Suprapubic skin (tissue), 4 donors: Measurements from ENCODE around the gene PXT1. TPM values are rescaled to one million over a fixed set of nuclear protein-coding genes. Genes with fewer than 3 reads are reported as not detected.

ENCODE experiments used
- DNase-seq, 2 donors: peaks; one replicate each; pipeline ENCODE4 v3.0.0-alpha.2; 2019; ENCODE audit warnings: low spot score in 2 of 2
- H3K27ac ChIP-seq: fragments of 200-600 bp; sonication (generic); one replicate; pipeline ENCODE4 v1.5.1; 2019
- H3K27me3 ChIP-seq: fragments of 200-600 bp; sonication (generic); one replicate; pipeline ENCODE4 v1.5.1; 2019
- H3K36me3 ChIP-seq: fragments of 200-600 bp; sonication (generic); one replicate; pipeline ENCODE4 v1.5.1; 2019
- H3K4me1 ChIP-seq: fragments of 200-600 bp; sonication (generic); one replicate; pipeline ENCODE4 v1.5.1; 2019
- H3K4me3 ChIP-seq: fragments of 200-600 bp; sonication (generic); one replicate; pipeline ENCODE4 v1.5.1; 2019; ENCODE audit warnings: mild to moderate bottlenecking
- H3K9me3 ChIP-seq: fragments of 200-600 bp; sonication (generic); one replicate; pipeline ENCODE4 v1.5.1; 2019
- CTCF ChIP-seq, 2 donors: fragments of 200-600 bp in 1 of 2; fragments of 450-650 bp in 1 of 2; sonication (generic) in 1 of 2; IDR thresholded peaks; one replicate each; pipeline ENCODE4 v1.5.1; 2016 to 2019; ENCODE audit warnings: antibody characterized with exemption in 2 of 2, mild to moderate bottlenecking in 1 of 2, moderate library complexity in 1 of 2
- EP300 ChIP-seq: sonication (generic); formaldehyde crosslinking; IDR thresholded peaks from one replicate; pipeline ENCODE4 v1.6.1; 2017; ENCODE audit warnings: antibody characterized with exemption
- POLR2A ChIP-seq, 2 donors: fragments of 450-650 bp; IDR thresholded peaks; one replicate each; pipeline ENCODE4 v1.6.1; 2017; ENCODE audit warnings: antibody characterized with exemption in 2 of 2, mild to moderate bottlenecking in 2 of 2, moderate library complexity in 2 of 2
- POLR2AphosphoS5 ChIP-seq, 3 donors: sonication (generic); formaldehyde crosslinking; IDR thresholded peaks; one replicate each; pipeline ENCODE4 v1.6.1; 2017; ENCODE audit warnings: antibody characterized with exemption in 3 of 3
- WGBS: methylation state at CpG from one replicate; pipeline ENCODE4 v1.1.5; 2018; 5-methylcytosine and 5-hydroxymethylcytosine counted together
- total RNA-seq, 4 donors: library from RNA; depleted of rRNA; stranded (reverse); fragments of >200 nt; gene quantifications; one replicate each; pipeline ENCODE4 v1.1.0, GENCODE V29; 2016

The PXT1 gene
- total RNA-seq, 4 donors from 2014 or later, result not detected

GRCh38 chr6:36442103-36442670, 467 bp downstream of the PXT1 start:
- Histone ChIP-seq H3K27ac (peak overlapping the region; percentile 99), H3K4me3 (peak overlapping the region; percentile 95), H3K27me3 (no peaks in the 10 kb centered on the region), H3K9me3 (no peaks in the 10 kb centered on the region), H3K36me3 (no peaks in the 10 kb centered on the region), H3K4me1 (peaks cover 40% of the 10 kb centered on the region)
- WGBS, result 44% methylated on average over 12 of the region's 12 CpGs
- TF ChIP-seq POLR2A (IDR thresholded peaks at IDR 0.05), result no peak
- TF ChIP-seq CTCF (IDR thresholded peaks at IDR 0.05), result no peak
- no peak for TF ChIP-seq EP300
- TF ChIP-seq POLR2AphosphoS5 (IDR thresholded peaks at IDR 0.05), result no peak
- DNase-seq, result no peak

GRCh38 chr6:36441307-36441894, 1.3 kb downstream of the PXT1 start:
- WGBS, result 17% methylated on average over 8 of the region's 8 CpGs
- H3K4me3 ChIP-seq, result no peak overlapping the region
- TF ChIP-seq POLR2AphosphoS5 (IDR thresholded peaks at IDR 0.05) (peak in 2 of 3 donors; percentile 63 to 92), POLR2A (IDR thresholded peaks at IDR 0.05) (no peak)

GRCh38 chr6:36436466-36436865, 6.2 kb downstream of the PXT1 start:
- no peak for TF ChIP-seq EP300
- no peaks in the 10 kb centered on the region for H3K9me3 ChIP-seq
- H3K27ac ChIP-seq, result no peak overlapping the region
- whole genome bisulfite sequencing, result 82% methylated on average over 1 of the region's 1 CpG
- H3K36me3 ChIP-seq, result no peaks in the 10 kb centered on the region
- peaks cover 7% of the 10 kb centered on the region for H3K4me1 ChIP-seq
- DNase-seq, result no peak
- no peaks in the 10 kb centered on the region for H3K27me3 ChIP-seq
- H3K4me3 ChIP-seq, result no peak overlapping the region

More at GRCh38 chr6:36441307-36441894, 1.3 kb downstream of the PXT1 start:
- Histone ChIP-seq H3K27ac (peak overlapping the region; percentile 99), H3K36me3 (no peaks in the 10 kb centered on the region), H3K4me1 (peaks cover 40% of the 10 kb centered on the region), H3K27me3 (no peaks in the 10 kb centered on the region), H3K9me3 (no peaks in the 10 kb centered on the region)
- peak; percentile 94 to 97 for DNase-seq

- Histone ChIP-seq H3K27me3 (no peaks in the 10 kb centered on the region), H3K27ac (no peak overlapping the region), H3K4me3 (no peak overlapping the region), H3K9me3 (no peaks in the 10 kb centered on the region), H3K36me3 (no peaks in the 10 kb centered on the region), H3K4me1 (no peaks in the 10 kb centered on the region)
- no peak for DNase-seq
- 89% methylated on average over 4 of the region's 4 CpGs for WGBS
- no peak for TF ChIP-seq CTCF (IDR thresholded peaks at IDR 0.05)
- no peak for TF ChIP-seq POLR2AphosphoS5 (IDR thresholded peaks at IDR 0.05)
- TF ChIP-seq EP300, result no peak
- no peak for TF ChIP-seq POLR2A (IDR thresholded peaks at IDR 0.05)
These were observed 10.4 kb downstream of the PXT1 start for GRCh38 chr6:36432151-36432671.

GRCh38 chr6:36431197-36431596, 11.5 kb downstream of the PXT1 start:
- Histone ChIP-seq H3K4me3 (no peak overlapping the region), H3K27me3 (no peaks in the 10 kb centered on the region), H3K36me3 (no peaks in the 10 kb centered on the region), H3K4me1 (no peaks in the 10 kb centered on the region), H3K9me3 (no peaks in the 10 kb centered on the region), H3K27ac (no peak overlapping the region)
- DNase-seq, result no peak
- TF ChIP-seq POLR2AphosphoS5 (IDR thresholded peaks at IDR 0.05), result no peak
- TF ChIP-seq EP300, result no peak
- TF ChIP-seq POLR2A (IDR thresholded peaks at IDR 0.05), result no peak
- no peak for TF ChIP-seq CTCF (IDR thresholded peaks at IDR 0.05)
- WGBS, result 70% methylated on average over 4 of the region's 4 CpGs

- Histone ChIP-seq H3K4me1 (no peaks in the 10 kb centered on the region), H3K27ac (no peak overlapping the region), H3K36me3 (no peaks in the 10 kb centered on the region), H3K9me3 (no peaks in the 10 kb centered on the region), H3K27me3 (no peaks in the 10 kb centered on the region), H3K4me3 (no peak overlapping the region)
- 81% methylated on average over 2 of the region's 2 CpGs for WGBS
- no peak for DNase-seq
- TF ChIP-seq POLR2A (IDR thresholded peaks at IDR 0.05), result no peak
- TF ChIP-seq POLR2AphosphoS5 (IDR thresholded peaks at IDR 0.05), result no peak
- no peak for TF ChIP-seq EP300
- no peak for TF ChIP-seq CTCF (IDR thresholded peaks at IDR 0.05)
These were observed 12.3 kb downstream of the PXT1 start for GRCh38 chr6:36430351-36430750.
